ENCODE data around the gene CCM2.

The CCM2 gene

DNA sequence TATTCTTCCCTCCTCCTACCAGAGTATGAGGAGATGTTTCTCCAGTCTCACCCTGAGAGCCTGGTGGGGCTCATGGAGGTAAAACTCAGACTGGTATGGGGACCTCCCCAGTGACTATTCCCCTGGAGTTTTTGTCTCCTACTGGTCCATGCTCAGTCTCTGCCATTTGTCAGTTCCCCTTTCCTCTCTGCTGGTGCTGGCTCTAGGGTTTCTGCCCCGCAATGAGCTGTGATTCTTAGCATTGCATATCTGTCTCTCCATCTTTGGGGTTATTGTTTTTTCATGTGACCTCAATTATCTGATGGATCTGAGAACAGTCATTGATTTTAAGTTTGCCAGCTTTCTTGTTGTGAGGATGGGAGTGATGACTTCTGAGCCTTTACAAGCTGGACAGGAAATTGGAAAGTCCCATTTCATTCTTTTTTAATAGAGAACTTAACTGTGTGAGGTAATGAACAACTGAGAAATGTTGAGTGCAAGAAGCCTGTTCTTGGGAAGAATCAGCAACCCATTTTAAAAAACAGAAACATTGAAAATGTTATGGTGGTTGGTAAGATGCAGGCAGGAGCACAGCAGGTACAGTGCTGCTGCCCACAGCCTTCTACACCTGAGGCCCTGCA is 61.9 kb downstream of the CCM2 start:
- no peak overlapping the region for H3K4me3 ChIP-seq (ENCODE audit: low read depth, low read length)
- TF ChIP-seq, protein P1, sequence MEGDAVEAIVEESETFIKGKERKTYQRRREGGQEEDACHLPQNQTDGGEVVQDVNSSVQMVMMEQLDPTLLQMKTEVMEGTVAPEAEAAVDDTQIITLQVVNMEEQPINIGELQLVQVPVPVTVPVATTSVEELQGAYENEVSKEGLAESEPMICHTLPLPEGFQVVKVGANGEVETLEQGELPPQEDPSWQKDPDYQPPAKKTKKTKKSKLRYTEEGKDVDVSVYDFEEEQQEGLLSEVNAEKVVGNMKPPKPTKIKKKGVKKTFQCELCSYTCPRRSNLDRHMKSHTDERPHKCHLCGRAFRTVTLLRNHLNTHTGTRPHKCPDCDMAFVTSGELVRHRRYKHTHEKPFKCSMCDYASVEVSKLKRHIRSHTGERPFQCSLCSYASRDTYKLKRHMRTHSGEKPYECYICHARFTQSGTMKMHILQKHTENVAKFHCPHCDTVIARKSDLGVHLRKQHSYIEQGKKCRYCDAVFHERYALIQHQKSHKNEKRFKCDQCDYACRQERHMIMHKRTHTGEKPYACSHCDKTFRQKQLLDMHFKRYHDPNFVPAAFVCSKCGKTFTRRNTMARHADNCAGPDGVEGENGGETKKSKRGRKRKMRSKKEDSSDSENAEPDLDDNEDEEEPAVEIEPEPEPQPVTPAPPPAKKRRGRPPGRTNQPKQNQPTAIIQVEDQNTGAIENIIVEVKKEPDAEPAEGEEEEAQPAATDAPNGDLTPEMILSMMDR (IDR thresholded peaks at IDR 0.05; ENCODE audit: borderline replicate concordance, insufficient read depth, low read depth, low read length): no peak

DNA sequence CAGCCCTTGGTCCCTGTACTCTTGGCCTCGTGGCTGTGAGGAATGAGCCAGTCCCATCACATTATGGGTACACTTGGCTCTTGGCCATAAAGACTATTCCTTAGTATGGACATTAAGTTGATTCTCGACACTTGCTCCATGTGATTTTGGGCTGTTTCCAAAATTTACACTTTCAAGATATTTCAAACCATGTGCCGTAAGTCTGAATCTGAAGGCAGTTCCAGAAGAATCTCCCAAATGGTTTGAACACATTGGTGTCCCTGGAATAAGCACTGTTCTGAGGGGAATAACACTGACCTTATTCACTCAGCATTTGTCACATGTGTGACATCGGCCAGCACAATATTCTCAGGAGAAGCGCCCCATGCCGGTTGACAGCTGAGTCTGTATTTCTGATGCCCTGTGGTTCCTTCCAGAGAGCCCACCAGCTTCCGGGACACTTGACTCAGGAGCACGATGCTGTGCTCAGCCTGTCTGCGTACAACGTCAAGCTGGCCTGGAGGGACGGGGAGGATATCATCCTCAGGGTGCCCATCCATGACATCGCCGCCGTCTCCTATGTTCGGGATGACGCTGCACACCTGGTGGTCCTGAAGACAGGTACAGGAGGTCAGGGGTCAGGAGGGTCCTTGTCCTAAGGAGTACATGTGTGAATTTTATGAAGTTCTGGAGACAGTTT is 64.2 kb downstream of the CCM2 start:
- TF ChIP-seq, protein P1 (IDR thresholded peaks at IDR 0.05; ENCODE audit: borderline replicate concordance, insufficient read depth, low read depth, low read length): no peak

DNA sequence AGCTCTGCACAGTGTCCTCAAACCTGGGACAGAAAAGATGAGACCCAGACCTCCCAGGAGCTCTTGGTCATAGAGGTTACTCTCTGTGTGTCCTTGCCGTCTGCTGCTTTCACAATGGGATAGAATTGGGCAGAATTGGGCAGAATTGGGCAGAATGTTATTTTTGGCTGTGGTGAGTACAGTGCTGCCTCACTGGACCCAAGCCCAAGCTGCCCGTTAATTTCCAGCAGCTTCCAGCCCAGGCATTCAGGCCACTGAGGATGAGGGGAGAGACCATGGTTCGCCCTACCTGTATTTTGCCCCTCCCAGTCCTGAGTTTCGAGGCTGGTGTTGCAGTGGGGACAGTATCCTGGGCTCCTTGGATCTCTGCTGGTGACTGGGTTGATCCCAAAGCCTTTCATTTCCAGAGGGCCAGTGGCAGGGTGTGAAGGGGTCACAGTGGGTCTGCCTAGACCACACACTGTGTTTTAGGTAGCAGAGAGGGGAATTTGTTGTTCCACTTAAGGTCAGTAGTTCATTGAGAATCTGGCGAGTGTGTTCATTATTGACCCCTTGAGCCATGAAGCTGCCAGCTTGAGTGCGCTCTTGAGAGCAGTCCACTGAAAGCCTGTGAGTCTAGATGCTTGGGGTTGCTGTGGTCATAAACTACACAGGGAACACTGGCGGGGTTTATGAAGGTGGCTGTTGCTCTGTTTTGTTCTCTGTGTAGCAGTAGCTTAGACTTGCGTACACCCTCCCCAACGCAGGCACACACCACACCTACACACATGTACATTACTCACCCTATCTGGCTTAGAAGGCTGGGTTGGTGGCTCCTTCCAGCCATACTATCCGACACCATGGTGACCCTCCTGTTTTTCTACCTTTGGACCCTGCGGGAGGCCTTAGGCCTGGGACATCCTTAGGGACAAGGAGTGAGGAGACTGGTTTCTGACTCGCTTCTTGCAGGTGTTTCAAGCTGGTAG is 65.3 kb downstream of the CCM2 start:
- TF ChIP-seq, protein P1 (IDR thresholded peaks at IDR 0.05; ENCODE audit: borderline replicate concordance, insufficient read depth, low read depth, low read length): no peak
- no peak overlapping the region for H3K4me3 ChIP-seq (ENCODE audit: low read depth, low read length)

More for the DNA sequence above, 64.2 kb downstream of the CCM2 start:
- H3K4me3 ChIP-seq (ENCODE audit: low read depth, low read length): no peak overlapping the region

DNA sequence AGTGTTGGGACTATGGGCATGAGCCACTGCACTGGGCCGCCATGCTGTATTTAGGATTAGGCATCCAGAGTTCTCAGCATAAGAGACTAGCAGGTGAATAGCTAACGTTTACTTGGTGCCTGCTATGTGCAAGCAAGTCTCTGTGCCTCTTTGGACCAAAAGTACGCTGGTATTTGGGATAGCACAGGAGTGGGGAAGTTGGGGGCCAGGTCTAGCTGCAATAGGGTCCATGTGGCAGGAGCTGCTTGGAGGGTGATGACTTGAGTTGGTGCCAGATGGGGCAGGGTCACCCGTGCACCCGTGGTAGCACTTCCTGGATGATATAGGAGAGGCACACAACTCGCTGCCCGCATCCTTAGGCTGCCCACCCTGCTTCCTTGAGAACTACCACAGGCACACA is 66.4 kb downstream of the CCM2 start:
- H3K4me3 ChIP-seq (ENCODE audit: low read depth, low read length): no peak overlapping the region
- TF ChIP-seq, protein P1 (IDR thresholded peaks at IDR 0.05; ENCODE audit: borderline replicate concordance, insufficient read depth, low read depth, low read length): no peak

DNA sequence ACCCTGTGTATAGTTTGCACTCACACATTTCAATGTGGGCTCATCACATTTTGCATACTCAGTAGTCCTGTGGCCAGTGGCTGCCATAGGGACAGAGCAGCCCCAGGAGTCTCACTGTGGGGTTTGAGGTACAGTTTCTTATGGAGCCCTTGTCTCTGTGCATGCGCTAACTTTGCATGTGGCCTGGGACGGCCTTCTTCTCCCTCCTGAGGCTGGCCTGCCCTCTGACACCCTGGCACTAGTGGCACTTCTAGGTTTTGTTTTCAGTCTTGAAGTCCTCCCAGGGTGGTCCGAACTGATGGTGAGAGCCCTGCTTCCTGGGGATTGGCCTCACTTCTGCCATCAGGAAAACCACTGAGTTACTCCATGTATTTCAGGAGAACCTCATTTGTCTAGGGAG is 67.6 kb downstream of the CCM2 start:
- TF ChIP-seq, protein P1 (IDR thresholded peaks at IDR 0.05; ENCODE audit: borderline replicate concordance, insufficient read depth, low read depth, low read length): no peak
- no peak overlapping the region for H3K4me3 ChIP-seq (ENCODE audit: low read depth, low read length)

DNA sequence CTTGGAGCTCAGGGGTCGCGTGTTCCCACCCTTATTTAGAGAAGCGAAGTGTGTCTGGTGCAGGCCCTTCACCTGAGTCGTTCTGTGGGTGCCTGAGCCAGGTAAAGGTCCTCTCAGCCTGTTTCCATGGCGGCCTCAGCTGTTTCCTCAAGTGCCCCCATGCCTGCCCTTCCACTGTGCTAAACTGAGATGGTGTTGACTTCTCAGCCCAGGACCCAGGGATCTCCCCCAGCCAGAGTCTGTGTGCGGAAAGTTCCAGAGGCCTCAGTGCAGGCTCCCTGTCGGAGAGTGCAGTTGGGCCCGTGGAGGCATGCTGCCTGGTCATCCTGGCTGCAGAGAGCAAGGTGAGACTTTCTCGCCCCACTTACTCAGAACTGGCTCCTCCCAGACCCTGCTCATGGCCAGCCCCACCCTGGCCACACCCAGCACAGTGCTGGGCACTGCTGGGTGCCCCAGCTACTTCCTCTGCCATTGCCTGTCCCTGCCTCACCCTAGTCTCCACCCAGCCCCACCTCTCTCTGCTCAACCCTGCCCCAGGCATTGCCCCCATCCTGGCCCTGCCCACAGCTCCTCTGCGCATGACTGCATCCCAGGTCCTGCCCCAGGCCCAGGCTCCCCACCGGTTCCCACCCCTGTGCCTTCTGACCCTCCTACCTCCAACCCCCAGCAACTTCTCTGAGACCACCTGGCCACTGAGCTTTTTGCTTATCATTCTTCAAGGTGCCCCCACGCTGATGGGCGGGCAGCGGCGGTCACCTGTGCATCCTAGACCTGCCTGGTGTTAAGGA is 68.4 kb downstream of the CCM2 start:
- H3K4me3 ChIP-seq (ENCODE audit: low read depth, low read length): no peak overlapping the region
- TF ChIP-seq, protein P1 (IDR thresholded peaks at IDR 0.05; ENCODE audit: borderline replicate concordance, insufficient read depth, low read depth, low read length): no peak

Data from GM12875 (cell line).